AG04450 (cell line): ENCODE measurements around the gene ASAP3. TPM values are rescaled to one million over a fixed set of nuclear protein-coding genes. Genes with fewer than 3 reads are reported as not detected.
"Not testable (repeated sequence)": the region's sequence is repeated elsewhere in the genome, so short reads cannot be mapped to it uniquely, and the experiment has no call there.

Experiments used
- CTCF ChIA-PET: fragments of 300-600, 350-600 bp; formaldehyde crosslinking; extraction: SDS; loops from one replicate; lab custom pipeline; 2022; ENCODE audit warnings: antibody characterized with exemption, inconsistent platforms; lab: Charles Lee
- POLR2A ChIA-PET: fragments of 350-600 bp; formaldehyde crosslinking; extraction: SDS; loops from one replicate; lab custom pipeline; 2021; ENCODE audit warnings: antibody characterized with exemption, inconsistent platforms; lab: Yijun Ruan, JAX
- DNase-seq: peaks from one replicate; pipeline ENCODE4 v3.0.0-alpha.2; 2011; ENCODE audit warnings: low read depth, low spot score
- H3K27ac ChIP-seq: one replicate; pipeline ENCODE4 v1.5.1; 2012; ENCODE audit warnings: low read depth, low read length, control low read depth
- H3K27me3 ChIP-seq: one replicate; pipeline ENCODE4 v1.6.0; 2012; ENCODE audit warnings: low read length; ENCODE audit not compliant: control insufficient read depth, insufficient read depth
- H3K4me3 ChIP-seq: 2 replicates; pipeline ENCODE4 v1.5.1; 2011; ENCODE audit warnings: mild to moderate bottlenecking, low read depth, low read length, control low read depth
- H3K9me3 ChIP-seq: 2 replicates; pipeline ENCODE4 v1.5.1; 2012; ENCODE audit warnings: low read length; ENCODE audit not compliant: control insufficient read depth, insufficient read depth
- polyA plus RNA-seq: library from polyadenylated mRNA; depleted of rRNA; stranded (reverse); fragments of >200 nt; gene quantifications from 2 replicates; pipeline ENCODE4 v1.2.3, GENCODE V29; 2011; rRNA removed
- TF ChIP-seq, protein P1 (sequence below): IDR thresholded peaks from 2 replicates; pipeline ENCODE4 v1.5.1; 2011; ENCODE audit warnings: low read depth, low read length, control low read depth, inconsistent platforms

ASAP3 gene
- polyA plus RNA-seq, 1 experiment, result 25.5 TPM

DNA sequence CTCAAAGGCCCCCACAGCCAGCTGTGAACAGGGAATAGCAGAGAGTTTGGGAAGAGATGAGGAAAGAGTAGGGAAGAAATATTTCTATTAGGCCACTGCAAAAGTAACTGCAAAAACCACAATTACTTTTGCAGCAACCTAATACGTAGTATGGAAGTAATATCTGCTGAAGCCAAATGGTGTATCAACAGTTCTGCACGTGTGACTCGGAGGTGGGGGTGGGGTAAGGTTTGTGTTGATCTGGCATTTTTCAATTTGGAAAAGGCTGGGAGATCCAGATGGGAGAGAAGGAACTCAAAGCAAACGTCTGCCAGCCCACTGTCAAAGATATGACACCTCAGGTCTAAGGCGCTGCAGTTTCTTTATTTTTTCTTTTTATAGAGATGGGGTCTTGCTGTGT, 103.3 kb downstream of the ASAP3 start:
- no peak for DNase-seq
- H3K27ac ChIP-seq, result no peak overlapping the region
- TF ChIP-seq, protein P1, sequence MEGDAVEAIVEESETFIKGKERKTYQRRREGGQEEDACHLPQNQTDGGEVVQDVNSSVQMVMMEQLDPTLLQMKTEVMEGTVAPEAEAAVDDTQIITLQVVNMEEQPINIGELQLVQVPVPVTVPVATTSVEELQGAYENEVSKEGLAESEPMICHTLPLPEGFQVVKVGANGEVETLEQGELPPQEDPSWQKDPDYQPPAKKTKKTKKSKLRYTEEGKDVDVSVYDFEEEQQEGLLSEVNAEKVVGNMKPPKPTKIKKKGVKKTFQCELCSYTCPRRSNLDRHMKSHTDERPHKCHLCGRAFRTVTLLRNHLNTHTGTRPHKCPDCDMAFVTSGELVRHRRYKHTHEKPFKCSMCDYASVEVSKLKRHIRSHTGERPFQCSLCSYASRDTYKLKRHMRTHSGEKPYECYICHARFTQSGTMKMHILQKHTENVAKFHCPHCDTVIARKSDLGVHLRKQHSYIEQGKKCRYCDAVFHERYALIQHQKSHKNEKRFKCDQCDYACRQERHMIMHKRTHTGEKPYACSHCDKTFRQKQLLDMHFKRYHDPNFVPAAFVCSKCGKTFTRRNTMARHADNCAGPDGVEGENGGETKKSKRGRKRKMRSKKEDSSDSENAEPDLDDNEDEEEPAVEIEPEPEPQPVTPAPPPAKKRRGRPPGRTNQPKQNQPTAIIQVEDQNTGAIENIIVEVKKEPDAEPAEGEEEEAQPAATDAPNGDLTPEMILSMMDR, result no peak
- no peaks in the 10 kb centered on the region for H3K27me3 ChIP-seq
- peaks cover 7% of the 10 kb centered on the region for H3K9me3 ChIP-seq
- ChIA-PET CTCF (interaction anchor here (0.8 kb wide), 1 partner anchor 23 kb away, joined by 3 read pairs; no protein-coding TSS in a partner anchor), POLR2A (no interaction called here)
- H3K4me3 ChIP-seq, result no peak overlapping the region

DNA sequence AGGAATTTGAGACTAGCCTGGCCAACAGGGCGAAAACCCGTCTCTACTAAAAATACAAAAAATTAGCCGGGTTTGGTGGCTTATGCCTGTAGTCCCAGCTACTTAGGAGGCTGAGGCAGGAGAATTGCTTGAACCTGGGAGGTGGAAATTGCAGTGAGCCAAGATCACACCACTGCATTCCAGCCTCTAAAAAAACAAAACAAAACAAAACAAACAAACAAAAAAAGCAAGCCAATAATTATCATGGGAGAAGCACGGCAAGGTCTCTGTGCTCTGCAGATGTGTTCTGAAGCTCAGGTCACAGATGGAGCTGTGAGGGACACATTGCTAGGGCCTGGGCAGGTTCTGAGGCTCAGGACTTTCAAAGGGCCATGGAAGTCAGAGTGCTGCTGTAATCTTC, 103.7 kb downstream of the ASAP3 start:
- H3K27me3 ChIP-seq, DNase-seq, POLR2A ChIA-PET: not testable (repeated sequence)

More for the DNA sequence above, 103.7 kb downstream of the ASAP3 start:
- H3K9me3 ChIP-seq, H3K27ac ChIP-seq, H3K4me3 ChIP-seq: not testable (repeated sequence)
- CTCF ChIA-PET, result interaction anchor here (0.8 kb wide), 1 partner anchor 23 kb away, joined by 3 read pairs; no protein-coding TSS in a partner anchor

Other genes with a start within 250 kb of the ASAP3 start
- 134 and 171 TPM in 2 replicates for gene HNRNPR, start 139.9 kb downstream of the ASAP3 start, polyA plus RNA-seq
- gene ZNF436, start 114.3 kb downstream of the ASAP3 start, polyA plus RNA-seq, result 14.2 and 17.2 TPM in 2 replicates
- gene TCEA3, start 59.4 kb downstream of the ASAP3 start, polyA plus RNA-seq, result 14.7 and 15.6 TPM in 2 replicates
- gene E2F2, start 47.1 kb upstream of the ASAP3 start, polyA plus RNA-seq, result 0.05 and 0.06 TPM in 2 replicates
- 15.3 and 25.0 TPM in 2 replicates for gene ID3, start 75.3 kb upstream of the ASAP3 start, polyA plus RNA-seq
- 1,898 and 2,055 TPM in 2 replicates for gene RPL11, start 207.6 kb upstream of the ASAP3 start, polyA plus RNA-seq